K562 (cell line): ENCODE measurements around the gene TMEFF1. TPM values are rescaled to one million over a fixed set of nuclear protein-coding genes. Genes with fewer than 3 reads are reported as not detected.
A peak's percentile ranks its signal among the peaks of the same experiment; 100 is the strongest.

Experiments
- ATAC-seq: fragments of 200-7000 bp; cut with Tn5 transposase; 3 replicates; pipeline ENCODE4 v1.9.1; 2020; ENCODE audit warnings: moderate library complexity
- BruUV-seq: library from RNA; stranded (reverse); fragments of 400-500 nt; replicated peaks from 2 replicates; lab custom pipeline; 2021; lab: Mats Ljungman, UMichigan
- CTCF ChIA-PET: fragments of 300-600 bp; formaldehyde crosslinking; extraction: SDS; loops from one replicate; lab custom pipeline; 2021; ENCODE audit warnings: low intra/inter-chr PET ratio; lab: Yijun Ruan, JAX
- POLR2A ChIA-PET: fragments of 300-600, 350-650 bp; sonication (Branson Sonifier 250); formaldehyde crosslinking; extraction: SDS; loops from one replicate; lab custom pipeline; 2021; ENCODE audit warnings: antibody characterized with exemption, inconsistent platforms; lab: Yijun Ruan, JAX
- DNase-seq, 4 experiments: peaks; one replicate each; pipeline versions ENCODE4 v3.0.0 to v3.0.0-alpha.2; 2011 to 2018; ENCODE audit warnings: low spot score in 3 of 4, mixed read lengths in 3 of 4; ENCODE audit errors: extremely low read depth in 1 of 4
- FAIRE-seq: peaks from 2 replicates; lab custom pipeline; 2011; peaks lifted over from hg19 to GRCh38; lab: Jason Lieb, UNC
- H2AFZ ChIP-seq: 2 replicates; pipeline ENCODE4 v1.6.0; 2011; ENCODE audit warnings: low read depth, low read length, control low read depth, inconsistent platforms
- H3K27ac ChIP-seq: fragments of 200-600 bp; 3 replicates; pipeline ENCODE4 v1.8.0; 2011; ENCODE audit warnings: low read depth, mild to moderate bottlenecking, control low read depth, inconsistent platforms, low read length, moderate library complexity, mixed read lengths; ENCODE audit errors: extremely low read depth
- H3K27me3 ChIP-seq, 2 experiments: fragments of 300-600 bp in 1 of 2; 2 replicates in 1 of 2; 3 replicates in 1 of 2; pipeline versions ENCODE4 v1.6.0 to v1.8.0; 2011; ENCODE audit warnings: inconsistent platforms in 2 of 2, low read length in 2 of 2, mild to moderate bottlenecking in 1 of 2, mixed read lengths in 1 of 2, moderate library complexity in 1 of 2; ENCODE audit not compliant: control insufficient read depth in 2 of 2, insufficient read depth in 2 of 2
- H3K36me3 ChIP-seq: fragments of 300-600 bp; 3 replicates; pipeline ENCODE4 v1.8.0; 2011; ENCODE audit warnings: mild to moderate bottlenecking, low read length, inconsistent platforms; ENCODE audit not compliant: control insufficient read depth, insufficient read depth
- H3K4me1 ChIP-seq, 2 experiments: fragments of 200-600 bp in 1 of 2; replicated peaks in 1 of 2; 2 replicates in 1 of 2; 3 replicates in 1 of 2; pipeline versions ENCODE4 v1.5.1 to v1.8.0; 2011; ENCODE audit warnings: inconsistent platforms in 2 of 2, low read length in 2 of 2, mild to moderate bottlenecking in 1 of 2, mixed read lengths in 1 of 2, moderate library complexity in 1 of 2; ENCODE audit not compliant: control insufficient read depth in 2 of 2, insufficient read depth in 2 of 2
- H3K4me2 ChIP-seq: 2 replicates; pipeline ENCODE4 v1.6.1; 2011; ENCODE audit warnings: low read length, control low read depth, inconsistent platforms, mixed read lengths; ENCODE audit not compliant: insufficient read depth
- H3K4me3 ChIP-seq: fragments of 200-600 bp; sonication (generic), shearing (Covaris generic); 2 replicates; pipeline ENCODE4 v1.5.1; 2016; ENCODE audit warnings: control low read depth, inconsistent platforms
- H3K79me2 ChIP-seq: fragments of 200-600 bp; 3 replicates; pipeline ENCODE4 v1.8.0; 2011; ENCODE audit warnings: low read length, inconsistent platforms; ENCODE audit not compliant: control insufficient read depth, insufficient read depth
- H3K9ac ChIP-seq, 2 experiments: 2 replicates each; pipeline versions ENCODE4 v1.6.0 to v1.6.1; 2011; ENCODE audit warnings: low read depth in 2 of 2, low read length in 2 of 2, control low read depth in 1 of 2, inconsistent platforms in 1 of 2, mild to moderate bottlenecking in 1 of 2, mixed read lengths in 1 of 2; ENCODE audit not compliant: insufficient read depth in 1 of 2
- H3K9me1 ChIP-seq: one replicate; pipeline ENCODE4 v1.6.0; 2011; ENCODE audit warnings: inconsistent platforms, mild to moderate bottlenecking, low read length, moderate library complexity; ENCODE audit not compliant: control insufficient read depth, insufficient read depth
- H3K9me3 ChIP-seq: replicated peaks from 2 replicates; pipeline ENCODE4 v1.5.1; 2011; ENCODE audit warnings: low read depth, low read length, inconsistent platforms; ENCODE audit not compliant: control insufficient read depth, insufficient read depth
- H4K20me1 ChIP-seq: replicated peaks from 2 replicates; pipeline ENCODE4 v1.6.1; 2011; ENCODE audit warnings: low read length, inconsistent platforms, mixed read lengths; ENCODE audit not compliant: control insufficient read depth, insufficient read depth
- ARID3A ChIP-seq: IDR thresholded peaks from 2 replicates; pipeline ENCODE4 v1.6.1; 2012; ENCODE audit warnings: low read depth, low read length, improper control_type of control experiment, borderline replicate concordance
- BMI1 ChIP-seq: fragments of 150-350 bp; IDR thresholded peaks from 2 replicates; pipeline ENCODE4 v1.6.1; 2014; ENCODE audit warnings: low read length
- DDX20 ChIP-seq: fragments of 450-650 bp; IDR thresholded peaks from 2 replicates; pipeline ENCODE4 v1.6.1; 2016; ENCODE audit warnings: missing genetic modification characterization, low read depth, mild to moderate bottlenecking, missing compliant biosample characterization, moderate library complexity
- DPF2 ChIP-seq: fragments of 450-650 bp; IDR thresholded peaks from 2 replicates; pipeline ENCODE4 v1.6.1; 2016
- EGR1 ChIP-seq: fragments of 450-650 bp; conservative IDR thresholded peaks from 2 replicates; pipeline ENCODE4 v1.6.1; 2017; ENCODE audit warnings: mild to moderate bottlenecking
- EZH2 ChIP-seq: IDR thresholded peaks from 2 replicates; pipeline ENCODE4 v1.6.1; 2012; ENCODE audit warnings: low read depth, mild to moderate bottlenecking, inconsistent platforms, low read length, borderline replicate concordance
- FOSL1 ChIP-seq: fragments of 200-800 bp; sonication (Bioruptor generic); conservative IDR thresholded peaks from 2 replicates; pipeline ENCODE4 v1.6.1; 2016; ENCODE audit warnings: missing genetic modification characterization, missing compliant biosample characterization
- HNRNPL ChIP-seq: fragments of 200-400 bp; formaldehyde crosslinking; IDR thresholded peaks from 2 replicates; pipeline ENCODE4 v1.6.1; 2017; ENCODE audit warnings: low read depth, mild to moderate bottlenecking, low read length
- JUN ChIP-seq, 2 experiments: sonication (generic) in 1 of 2; formaldehyde crosslinking in 1 of 2; IDR thresholded peaks; 2 replicates each; pipeline versions ENCODE4 v1.6.1 to v1.8.0; 2012 to 2022; ENCODE audit warnings: borderline replicate concordance in 2 of 2, mild to moderate bottlenecking in 2 of 2, improper control_type of control experiment in 1 of 2, low read depth in 1 of 2, low read length in 1 of 2, missing genetic modification reagents in 1 of 2
- MBD1 ChIP-seq: fragments of 250-450 bp; sonication (Bioruptor Pico); IDR thresholded peaks from 2 replicates; pipeline ENCODE4 v1.8.0; 2022; ENCODE audit warnings: inconsistent platforms
- RERE ChIP-seq: sonication (generic); formaldehyde crosslinking; IDR thresholded peaks from 2 replicates; pipeline ENCODE4 v1.8.0; 2023; ENCODE audit warnings: missing genetic modification reagents, mild to moderate bottlenecking, borderline replicate concordance
- SMARCA4 ChIP-seq: fragments of 450-650 bp; IDR thresholded peaks from 2 replicates; pipeline ENCODE4 v1.6.1; 2016
- WGBS: fragments of 100-300 bp; shearing (Covaris generic); methylation state at CpG from one replicate; pipeline ENCODE4 v1.1.6; 2016; ENCODE audit warnings: low coverage, mixed read lengths; ENCODE audit not compliant: insufficient coverage; ENCODE audit errors: missing lambda C conversion rate; 5-methylcytosine and 5-hydroxymethylcytosine counted together
- in situ Hi-C: fragments of 300-500 bp; cut with MboI; formaldehyde crosslinking; loops from 4 replicates; pipeline ENCODE4 v1.15.0; 2018; ENCODE audit warnings: inconsistent platforms, mixed read lengths
- intact Hi-C: fragments of 100-400 bp; cut with micrococcal nuclease; formaldehyde crosslinking; loops from 2 replicates; pipeline ENCODE4 v1.14.2; 2022
- polyA plus RNA-seq, 8 experiments: library from polyadenylated mRNA; depleted of rRNA in 4 of 8; stranded (reverse) in 5 of 8; unstranded in 3 of 8; fragments of >200 nt; fragmentation: Nextera tagmentation in 2 of 8; fragmentation: Illumina TruSeq in 1 of 8; extraction: Ambion mirVana in 2 of 8; extraction: Trizol in 1 of 8; gene quantifications; 2 replicates each; pipeline versions ENCODE4 v1.2.1 to v1.2.3, GENCODE V29; 2011 to 2014; ENCODE audit warnings: inconsistent platforms in 1 of 8, missing spikeins in 1 of 8
- total RNA-seq, 7 experiments: library from RNA; depleted of rRNA in 6 of 7; stranded (reverse); fragments of >200 nt in 6 of 7; fragmentation: Illumina TruSeq in 2 of 7; extraction: Trizol in 2 of 7; gene quantifications; 2 replicates each; pipeline versions ENCODE4 v1.2.1 to v1.2.3, GENCODE V29; 2011 to 2021; ENCODE audit warnings: low replicate concordance in 1 of 7
- TF ChIP-seq, protein P1 (sequence below): sonication (generic); IDR thresholded peaks from 2 replicates; pipeline ENCODE4 v1.6.1; 2016

TMEFF1 gene
- total and polyA plus RNA-seq, 9 of the 15 experiments (the other 6 are each of a cell fraction or from before 2014, with no cell fraction given): 0.07 to 1.1 (median 0.28) TPM; not detected in 2

DNA sequence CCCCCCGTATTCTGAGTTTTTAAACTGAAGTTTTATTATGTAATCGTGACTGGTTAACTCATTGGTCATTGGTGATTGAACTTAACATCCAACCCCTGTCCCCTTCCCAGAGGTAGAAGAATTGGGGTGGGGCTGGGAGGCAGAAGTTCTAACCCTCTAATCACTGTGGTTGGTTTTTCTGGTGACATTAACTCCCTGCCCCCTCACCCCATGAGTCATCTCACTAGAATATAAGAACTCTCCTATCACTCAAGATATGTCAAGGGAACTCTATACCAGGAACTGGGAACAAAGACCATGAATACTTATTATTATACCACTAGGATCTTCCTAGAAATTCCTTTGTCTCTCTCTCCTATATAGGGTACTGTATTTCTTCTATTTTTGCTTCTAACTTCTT lies 52.6 kb downstream of the TMEFF1 start:
- H3K27ac ChIP-seq: no peak overlapping the region
- in situ Hi-C loops: no loop called here
- no TSS peak for BruUV-seq
- no peaks in the 10 kb centered on the region for H3K79me2 ChIP-seq
- no peak overlapping the region for H3K4me3 ChIP-seq
- H3K4me1 ChIP-seq: peaks cover 0 to 7% of the 10 kb centered on the region in 2 experiments; a peak in 2 of 5 replicates
- intact Hi-C loops: no loop called here
- DNase-seq: peak; percentile 24 to 50 (median 27)
- 12% methylated on average over 2 of the region's 2 CpGs for WGBS
- CTCF ChIA-PET: no interaction called here
- H2AFZ ChIP-seq: no peak overlapping the region
- POLR2A ChIA-PET: no interaction called here
- no peaks in the 10 kb centered on the region for H3K36me3 ChIP-seq
- H3K4me2 ChIP-seq: no peak overlapping the region
- H3K9me1 ChIP-seq: no peaks in the 10 kb centered on the region
- H3K27me3 ChIP-seq: no peaks in the 10 kb centered on the region
- peak; percentile 79 for ATAC-seq
- no peak overlapping the region for H3K9ac ChIP-seq
- no peaks in the 10 kb centered on the region for H4K20me1 ChIP-seq
- H3K9me3 ChIP-seq: no peaks in the 10 kb centered on the region
- FAIRE-seq: no peak
- TF ChIP-seq BMI1 (no peak), JUN (IDR thresholded peaks at IDR 0.05; ENCODE audit: borderline replicate concordance, low read depth, low read length) (peak; percentile 47; the same call in 1 of the 2 replicates), JUN (CRISPR knock-in tag; IDR thresholded peaks at IDR 0.05; ENCODE audit: borderline replicate concordance) (no peak), EZH2 (no peak), DDX20 (tag) (no peak), HNRNPL (no peak), SMARCA4 (no peak), MBD1 (CRISPR knock-in tag) (no peak), FOSL1 (tag) (peak; percentile 71), RERE (CRISPR knock-in tag) (no peak), EGR1 (0 out of 2 replicates have a peak, but pooled peaks have one; percentile 4), DPF2 (peak; percentile 19; the same call in 1 of the 2 replicates), ARID3A (peak; percentile 65; the same call in 1 of the 2 replicates)
- TF ChIP-seq, protein P1, sequence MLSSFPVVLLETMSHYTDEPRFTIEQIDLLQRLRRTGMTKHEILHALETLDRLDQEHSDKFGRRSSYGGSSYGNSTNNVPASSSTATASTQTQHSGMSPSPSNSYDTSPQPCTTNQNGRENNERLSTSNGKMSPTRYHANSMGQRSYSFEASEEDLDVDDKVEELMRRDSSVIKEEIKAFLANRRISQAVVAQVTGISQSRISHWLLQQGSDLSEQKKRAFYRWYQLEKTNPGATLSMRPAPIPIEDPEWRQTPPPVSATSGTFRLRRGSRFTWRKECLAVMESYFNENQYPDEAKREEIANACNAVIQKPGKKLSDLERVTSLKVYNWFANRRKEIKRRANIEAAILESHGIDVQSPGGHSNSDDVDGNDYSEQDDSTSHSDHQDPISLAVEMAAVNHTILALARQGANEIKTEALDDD: peak; percentile 59; the same call in 1 of the 2 replicates
